GM23338 (cell line): ENCODE data around the gene FGG. TPM values are rescaled to one million over a fixed set of nuclear protein-coding genes. Genes with fewer than 3 reads are reported as not detected.

ENCODE experiments used
- ATAC-seq: fragments of 200-7000 bp; cut with Tn5 transposase; 3 replicates; pipeline ENCODE4 v1.9.1; 2020
- DNase-seq: peaks from one replicate; pipeline ENCODE4 v3.0.0-alpha.2; 2015; ENCODE audit warnings: low spot score
- H2AFZ ChIP-seq: fragments of 200-600 bp; sonication (generic); 2 replicates; pipeline ENCODE4 v1.8.0; 2016; ENCODE audit warnings: antibody characterized with exemption, mild to moderate bottlenecking, moderate library complexity
- H3F3A ChIP-seq: fragments of 200-600 bp; sonication (generic); replicated peaks from 2 replicates; pipeline ENCODE4 v1.8.0; 2017; ENCODE audit warnings: antibody characterized with exemption, mixed run types, low read depth
- H3K27ac ChIP-seq: fragments of 200-600 bp; sonication (generic); 2 replicates; pipeline ENCODE4 v1.6.1; 2016; ENCODE audit warnings: low read depth
- H3K27me3 ChIP-seq: fragments of 200-600 bp; sonication (generic); 2 replicates; pipeline ENCODE4 v1.8.0; 2016; ENCODE audit warnings: mild to moderate bottlenecking, mixed run types, moderate library complexity; ENCODE audit not compliant: insufficient read depth
- H3K36me3 ChIP-seq: fragments of 200-600 bp; sonication (generic); 2 replicates; pipeline ENCODE4 v1.8.0; 2016; ENCODE audit warnings: mild to moderate bottlenecking; ENCODE audit not compliant: insufficient read depth
- H3K4me1 ChIP-seq: fragments of 200-600 bp; sonication (generic); 2 replicates; pipeline ENCODE4 v1.8.0; 2016; ENCODE audit warnings: mild to moderate bottlenecking, moderate library complexity; ENCODE audit not compliant: insufficient read depth
- H3K4me2 ChIP-seq: fragments of 200-600 bp; sonication (generic); 2 replicates; pipeline ENCODE4 v1.7.1; 2017; ENCODE audit warnings: mixed run types
- H3K4me3 ChIP-seq: fragments of 200-600 bp; sonication (generic); 2 replicates; pipeline ENCODE4 v1.6.1; 2016; ENCODE audit warnings: mixed run types
- H3K79me2 ChIP-seq: fragments of 200-600 bp; sonication (generic); replicated peaks from 2 replicates; pipeline ENCODE4 v1.8.0; 2017; ENCODE audit warnings: mild to moderate bottlenecking; ENCODE audit not compliant: insufficient read depth
- H3K9me2 ChIP-seq: fragments of 200-600 bp; sonication (generic); 2 replicates; pipeline ENCODE4 v1.8.0; 2017; ENCODE audit not compliant: insufficient read depth
- H4K20me1 ChIP-seq: fragments of 200-600 bp; sonication (generic); replicated peaks from 2 replicates; pipeline ENCODE4 v1.8.0; 2017; ENCODE audit warnings: mild to moderate bottlenecking; ENCODE audit not compliant: insufficient read depth
- H3K27ac Mint-ChIP-seq: 2 replicates; pipeline ENCODE4 v1.8.0; 2020; ENCODE audit warnings: inconsistent platforms, mild to moderate bottlenecking, moderate library complexity, mixed read lengths
- H3K27me3 Mint-ChIP-seq: 3 replicates; pipeline ENCODE4 v1.8.0; 2022; ENCODE audit warnings: low read depth, mild to moderate bottlenecking, moderate library complexity, mixed read lengths, inconsistent platforms; ENCODE audit not compliant: insufficient read depth, poor library complexity
- H3K36me3 Mint-ChIP-seq: 3 replicates; pipeline ENCODE4 v1.8.0; 2021; ENCODE audit warnings: low read depth, mild to moderate bottlenecking, inconsistent platforms, moderate library complexity, mixed read lengths
- H3K4me1 Mint-ChIP-seq: 3 replicates; pipeline ENCODE4 v1.8.0; 2020; ENCODE audit warnings: mild to moderate bottlenecking, inconsistent platforms, mixed read lengths
- H3K4me3 Mint-ChIP-seq: 3 replicates; pipeline ENCODE4 v1.8.0; 2021; ENCODE audit warnings: moderate library complexity, mild to moderate bottlenecking, inconsistent platforms, mixed read lengths
- H3K9me3 Mint-ChIP-seq: 3 replicates; pipeline ENCODE4 v1.8.0; 2020; ENCODE audit warnings: moderate library complexity, mild to moderate bottlenecking, inconsistent platforms, mixed read lengths
- CREB1 ChIP-seq: fragments of 250-450 bp; sonication (Bioruptor Pico); IDR thresholded peaks from 2 replicates; pipeline ENCODE4 v1.5.0; 2020; ENCODE audit warnings: low read depth, mild to moderate bottlenecking, moderate library complexity
- EZH2 ChIP-seq: fragments of 200-600 bp; sonication (generic); IDR thresholded peaks from one replicate; pipeline ENCODE4 v1.8.0; 2017; ENCODE audit warnings: antibody characterized with exemption, mild to moderate bottlenecking, low read depth; ENCODE audit not compliant: unreplicated experiment
- EZH2phosphoT487 ChIP-seq: fragments of 200-600 bp; sonication (generic); IDR thresholded peaks from one replicate; pipeline ENCODE4 v1.8.1; 2018; ENCODE audit warnings: antibody characterized with exemption; ENCODE audit not compliant: unreplicated experiment
- POLR2AphosphoS5 ChIP-seq: IDR thresholded peaks from 2 replicates; pipeline ENCODE4 v1.6.1; 2016; ENCODE audit warnings: antibody characterized with exemption, low read depth
- STAT1 ChIP-seq: IDR thresholded peaks from one replicate; pipeline ENCODE4 v1.6.1; 2016; ENCODE audit warnings: antibody characterized with exemption; ENCODE audit not compliant: unreplicated experiment
- ZNF114 ChIP-seq: fragments of 250-450 bp; sonication (Bioruptor Pico); IDR thresholded peaks from 2 replicates; pipeline ENCODE4 v1.5.0; 2020; ENCODE audit warnings: mild to moderate bottlenecking, moderate library complexity
- ZNF331 ChIP-seq: fragments of 250-450 bp; sonication (Bioruptor Pico); IDR thresholded peaks from 2 replicates; pipeline ENCODE4 v1.5.0; 2020; ENCODE audit warnings: low read depth, mild to moderate bottlenecking, moderate library complexity
- polyA plus RNA-seq: library from polyadenylated mRNA; unstranded; fragments of >200 nt; fragmentation: Nextera tagmentation; extraction: Ambion mirVana; gene quantifications from 2 replicates; pipeline ENCODE4 v1.2.1, GENCODE V29; 2016
- total RNA-seq: library from RNA; depleted of rRNA; stranded (reverse); fragments of >200 nt; shearing (Covaris generic); gene quantifications from 2 replicates; pipeline ENCODE4 v1.2.3, GENCODE V29; 2014
- TF ChIP-seq, protein P1 (sequence below), 2 experiments: fragments of 200-600 bp in 1 of 2; sonication (generic) in 1 of 2; conservative IDR thresholded peaks; 2 replicates each; pipeline versions ENCODE4 v1.5.1 to v1.6.1; 2016 to 2017; ENCODE audit warnings: antibody characterized with exemption in 2 of 2, low read depth in 2 of 2, mild to moderate bottlenecking in 2 of 2, moderate library complexity in 1 of 2
- TF ChIP-seq, protein P2 (sequence below): IDR thresholded peaks from one replicate; pipeline ENCODE4 v1.6.1; 2018; ENCODE audit warnings: antibody characterized with exemption; ENCODE audit not compliant: unreplicated experiment

The FGG gene
- total and polyA plus RNA-seq, 2 experiments from 2014 or later = not detected

DNA sequence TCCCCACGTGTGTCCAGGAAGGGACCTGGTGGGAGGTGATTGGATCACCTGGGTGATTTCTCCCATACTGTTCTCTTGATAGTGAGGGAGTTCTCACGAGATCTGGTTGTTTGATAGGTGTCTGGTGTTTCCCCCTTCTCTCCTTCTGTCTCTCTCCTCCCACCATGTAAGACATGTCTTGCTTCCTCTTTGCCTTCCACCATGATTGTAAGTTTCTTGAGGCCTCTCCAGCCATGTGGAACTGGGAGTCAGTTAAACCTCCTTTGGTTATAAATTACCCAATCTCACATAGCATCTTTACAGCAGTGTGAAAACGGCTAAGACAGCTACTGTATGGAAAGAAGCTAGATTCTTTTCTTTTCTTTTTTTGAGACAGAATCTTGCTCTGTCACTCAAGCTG, 21.6 kb upstream of the FGG start (continued):
- TF ChIP-seq, protein P1, sequence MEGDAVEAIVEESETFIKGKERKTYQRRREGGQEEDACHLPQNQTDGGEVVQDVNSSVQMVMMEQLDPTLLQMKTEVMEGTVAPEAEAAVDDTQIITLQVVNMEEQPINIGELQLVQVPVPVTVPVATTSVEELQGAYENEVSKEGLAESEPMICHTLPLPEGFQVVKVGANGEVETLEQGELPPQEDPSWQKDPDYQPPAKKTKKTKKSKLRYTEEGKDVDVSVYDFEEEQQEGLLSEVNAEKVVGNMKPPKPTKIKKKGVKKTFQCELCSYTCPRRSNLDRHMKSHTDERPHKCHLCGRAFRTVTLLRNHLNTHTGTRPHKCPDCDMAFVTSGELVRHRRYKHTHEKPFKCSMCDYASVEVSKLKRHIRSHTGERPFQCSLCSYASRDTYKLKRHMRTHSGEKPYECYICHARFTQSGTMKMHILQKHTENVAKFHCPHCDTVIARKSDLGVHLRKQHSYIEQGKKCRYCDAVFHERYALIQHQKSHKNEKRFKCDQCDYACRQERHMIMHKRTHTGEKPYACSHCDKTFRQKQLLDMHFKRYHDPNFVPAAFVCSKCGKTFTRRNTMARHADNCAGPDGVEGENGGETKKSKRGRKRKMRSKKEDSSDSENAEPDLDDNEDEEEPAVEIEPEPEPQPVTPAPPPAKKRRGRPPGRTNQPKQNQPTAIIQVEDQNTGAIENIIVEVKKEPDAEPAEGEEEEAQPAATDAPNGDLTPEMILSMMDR (conservative IDR thresholded peaks at IDR 0.05; ENCODE audit: low read depth in 2 of 2) = no peak
- no peak for TF ChIP-seq STAT1
- TF ChIP-seq, protein P2, sequence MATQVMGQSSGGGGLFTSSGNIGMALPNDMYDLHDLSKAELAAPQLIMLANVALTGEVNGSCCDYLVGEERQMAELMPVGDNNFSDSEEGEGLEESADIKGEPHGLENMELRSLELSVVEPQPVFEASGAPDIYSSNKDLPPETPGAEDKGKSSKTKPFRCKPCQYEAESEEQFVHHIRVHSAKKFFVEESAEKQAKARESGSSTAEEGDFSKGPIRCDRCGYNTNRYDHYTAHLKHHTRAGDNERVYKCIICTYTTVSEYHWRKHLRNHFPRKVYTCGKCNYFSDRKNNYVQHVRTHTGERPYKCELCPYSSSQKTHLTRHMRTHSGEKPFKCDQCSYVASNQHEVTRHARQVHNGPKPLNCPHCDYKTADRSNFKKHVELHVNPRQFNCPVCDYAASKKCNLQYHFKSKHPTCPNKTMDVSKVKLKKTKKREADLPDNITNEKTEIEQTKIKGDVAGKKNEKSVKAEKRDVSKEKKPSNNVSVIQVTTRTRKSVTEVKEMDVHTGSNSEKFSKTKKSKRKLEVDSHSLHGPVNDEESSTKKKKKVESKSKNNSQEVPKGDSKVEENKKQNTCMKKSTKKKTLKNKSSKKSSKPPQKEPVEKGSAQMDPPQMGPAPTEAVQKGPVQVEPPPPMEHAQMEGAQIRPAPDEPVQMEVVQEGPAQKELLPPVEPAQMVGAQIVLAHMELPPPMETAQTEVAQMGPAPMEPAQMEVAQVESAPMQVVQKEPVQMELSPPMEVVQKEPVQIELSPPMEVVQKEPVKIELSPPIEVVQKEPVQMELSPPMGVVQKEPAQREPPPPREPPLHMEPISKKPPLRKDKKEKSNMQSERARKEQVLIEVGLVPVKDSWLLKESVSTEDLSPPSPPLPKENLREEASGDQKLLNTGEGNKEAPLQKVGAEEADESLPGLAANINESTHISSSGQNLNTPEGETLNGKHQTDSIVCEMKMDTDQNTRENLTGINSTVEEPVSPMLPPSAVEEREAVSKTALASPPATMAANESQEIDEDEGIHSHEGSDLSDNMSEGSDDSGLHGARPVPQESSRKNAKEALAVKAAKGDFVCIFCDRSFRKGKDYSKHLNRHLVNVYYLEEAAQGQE = no peak
- TF ChIP-seq ZNF114 (CRISPR knock-in tag) = no peak
- no peak for TF ChIP-seq POLR2AphosphoS5

DNA sequence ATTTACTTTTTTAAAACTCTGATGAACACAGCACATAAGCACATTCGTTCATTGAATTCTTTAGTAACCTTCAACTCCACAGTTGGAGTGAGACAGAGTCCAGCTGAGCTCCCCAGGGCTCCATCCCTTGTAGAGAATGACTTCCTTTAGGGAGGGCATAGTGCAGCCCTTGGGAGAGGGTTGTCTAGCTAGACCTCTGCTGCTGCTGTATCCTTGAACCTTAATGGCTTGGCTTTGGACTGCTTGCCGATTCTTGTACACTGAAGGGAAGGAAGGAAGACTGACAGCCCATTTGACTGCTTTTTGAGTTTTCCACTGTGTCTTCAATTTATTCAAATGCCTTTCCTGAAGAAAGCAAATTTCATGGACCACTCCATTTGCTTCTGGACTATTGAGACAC, 19.4 kb upstream of the FGG start:
- peaks cover 4% of the 10 kb centered on the region; the same call in 1 of the 2 replicates for H3K9me2 ChIP-seq
- TF ChIP-seq STAT1 (no peak), EZH2phosphoT487 (no peak)
- no peak overlapping the region for H3K4me2 ChIP-seq
- H4K20me1 ChIP-seq = no peaks in the 10 kb centered on the region
- H3K27me3 Mint-ChIP-seq = no peaks in the 10 kb centered on the region
- H3K36me3 Mint-ChIP-seq = peaks cover 4% of the 10 kb centered on the region; the same call in 1 of the 3 replicates
- no peak overlapping the region for H3K4me3 ChIP-seq
- no peak overlapping the region for H2AFZ ChIP-seq
- H3K27ac Mint-ChIP-seq = no peak overlapping the region
- peaks cover 24% of the 10 kb centered on the region for H3K27me3 ChIP-seq
- no peaks in the 10 kb centered on the region for H3K36me3 ChIP-seq
- no peaks in the 10 kb centered on the region for H3F3A ChIP-seq
- DNase-seq (no peak), ATAC-seq (no peak)
- H3K4me1 Mint-ChIP-seq = peaks cover 11% of the 10 kb centered on the region
- H3K9me3 Mint-ChIP-seq = peaks cover 3% of the 10 kb centered on the region; the same call in 2 of the 3 replicates
- H3K79me2 ChIP-seq = no peaks in the 10 kb centered on the region
- peaks cover 11% of the 10 kb centered on the region for H3K4me1 ChIP-seq
- no peak overlapping the region for H3K27ac ChIP-seq
- H3K4me3 Mint-ChIP-seq = no peak overlapping the region

DNA sequence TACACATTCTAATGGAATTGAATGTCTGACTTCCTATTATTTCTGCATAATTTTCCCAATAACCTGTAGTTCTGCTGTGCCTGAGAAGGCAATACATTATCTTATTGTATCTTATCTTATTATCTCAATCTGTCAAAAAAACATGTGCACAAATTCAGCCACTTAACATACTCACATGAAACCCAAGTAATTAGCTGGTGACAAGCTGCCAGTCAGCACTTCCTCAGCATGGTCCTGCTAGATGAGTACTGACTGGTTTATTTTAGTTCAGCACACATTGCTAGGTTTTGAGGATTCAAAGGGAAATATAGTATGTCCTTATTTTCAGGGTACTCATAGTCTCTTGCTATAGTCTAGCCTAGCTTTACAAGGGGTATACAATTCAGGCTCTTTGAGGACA, 17.9 kb upstream of the FGG start:
- H3K27me3 ChIP-seq = peaks cover 37% of the 10 kb centered on the region
- TF ChIP-seq CREB1 (CRISPR knock-in tag) = no peak
- TF ChIP-seq POLR2AphosphoS5 = no peak
- no peak for TF ChIP-seq ZNF114 (CRISPR knock-in tag)
- TF ChIP-seq, protein P2 = no peak
- no peak for TF ChIP-seq EZH2
- TF ChIP-seq ZNF331 (CRISPR knock-in tag) = no peak

More for the DNA sequence above, 17.9 kb upstream of the FGG start:
- Histone ChIP-seq H3K36me3 (no peaks in the 10 kb centered on the region), H3K4me3 (no peak overlapping the region), H3K4me1 (peaks cover 16% of the 10 kb centered on the region), H3K27ac (no peak overlapping the region), H2AFZ (no peak overlapping the region), H3K9me2 (peaks cover 4% of the 10 kb centered on the region; the same call in 1 of the 2 replicates), H4K20me1 (no peaks in the 10 kb centered on the region), H3F3A (no peaks in the 10 kb centered on the region), H3K79me2 (no peaks in the 10 kb centered on the region), H3K4me2 (no peak overlapping the region)
- no peak for ATAC-seq
- H3K27me3 Mint-ChIP-seq = peaks cover 5% of the 10 kb centered on the region
- no peaks in the 10 kb centered on the region for H3K36me3 Mint-ChIP-seq
- DNase-seq = no peak
- H3K4me1 Mint-ChIP-seq = peaks cover 11% of the 10 kb centered on the region
- H3K27ac Mint-ChIP-seq = no peak overlapping the region
- H3K9me3 Mint-ChIP-seq = no peaks in the 10 kb centered on the region
- H3K4me3 Mint-ChIP-seq = no peak overlapping the region
